Peyer's patch (tissue), 4 donors: ENCODE data around the gene SSUH2. TPM values are rescaled to one million over a fixed set of nuclear protein-coding genes. Genes with fewer than 3 reads are reported as not detected.

Experiments
- DNase-seq, 3 donors: peaks; one replicate each; pipeline ENCODE4 v3.0.0-alpha.2; 2017 to 2019
- H3K27ac ChIP-seq, 4 donors: fragments of 200-600 bp; sonication (generic); one replicate each; pipeline ENCODE4 v1.5.1; 2016 to 2019
- H3K27me3 ChIP-seq, 2 donors: fragments of 200-600 bp; sonication (generic); one replicate each; pipeline ENCODE4 v1.5.1; 2019
- H3K36me3 ChIP-seq, 3 donors: fragments of 200-600 bp; sonication (generic); one replicate each; pipeline ENCODE4 v1.5.1; 2016 to 2019
- H3K4me1 ChIP-seq, 4 donors: fragments of 200-600 bp; sonication (generic); one replicate each; pipeline ENCODE4 v1.5.1; 2016 to 2019
- H3K4me3 ChIP-seq, 4 donors: fragments of 200-600 bp; sonication (generic); 1 replicate in 3 of 4; 2 replicates in 1 of 4; pipeline ENCODE4 v1.5.1; 2016 to 2019; ENCODE audit warnings: mild to moderate bottlenecking in 1 of 4
- H3K9me3 ChIP-seq, 4 donors: fragments of 200-600 bp; sonication (generic); one replicate each; pipeline ENCODE4 v1.5.1; 2016 to 2019; ENCODE audit warnings: mild to moderate bottlenecking in 1 of 4
- POLR2A ChIP-seq, 2 donors: fragments of 450-650 bp; IDR thresholded peaks; one replicate each; pipeline ENCODE4 v1.5.1; 2017; ENCODE audit warnings: antibody characterized with exemption in 2 of 2, mild to moderate bottlenecking in 2 of 2, moderate library complexity in 2 of 2
- total RNA-seq, 4 donors: library from RNA; depleted of rRNA; stranded (reverse); fragments of >200 nt; gene quantifications; one replicate each; pipeline ENCODE4 v1.1.0, GENCODE V29; 2016
- TF ChIP-seq, protein P1 (sequence below), 6 experiments: fragments of 450-650 bp in 4 of 6; fragments of 200-600 bp in 2 of 6; sonication (generic) in 1 of 6; IDR thresholded peaks; one replicate each; pipeline ENCODE4 v1.5.1; 2017 to 2019; ENCODE audit warnings: antibody characterized with exemption in 6 of 6, mild to moderate bottlenecking in 3 of 6, moderate library complexity in 1 of 6

Gene SSUH2
- total RNA-seq, 4 donors from 2014 or later = 1.7 to 38.4 (median 21.6) TPM

GRCh38 chr3:8648909-8649741 is 4.5 kb upstream of the SSUH2 start:
- Histone ChIP-seq H3K9me3 (no peaks in the 10 kb centered on the region), H3K36me3 (no peaks in the 10 kb centered on the region), H3K27ac (peak overlapping the region in 1 of 4 donors; percentile 23), H3K4me1 (peaks cover 0 to 24% (median 0%) of the 10 kb centered on the region in 4 donors), H3K27me3 (no peaks in the 10 kb centered on the region), H3K4me3 (no peak overlapping the region)
- peak in 1 of 3 donors; percentile 52 for DNase-seq
- TF ChIP-seq, protein P1, sequence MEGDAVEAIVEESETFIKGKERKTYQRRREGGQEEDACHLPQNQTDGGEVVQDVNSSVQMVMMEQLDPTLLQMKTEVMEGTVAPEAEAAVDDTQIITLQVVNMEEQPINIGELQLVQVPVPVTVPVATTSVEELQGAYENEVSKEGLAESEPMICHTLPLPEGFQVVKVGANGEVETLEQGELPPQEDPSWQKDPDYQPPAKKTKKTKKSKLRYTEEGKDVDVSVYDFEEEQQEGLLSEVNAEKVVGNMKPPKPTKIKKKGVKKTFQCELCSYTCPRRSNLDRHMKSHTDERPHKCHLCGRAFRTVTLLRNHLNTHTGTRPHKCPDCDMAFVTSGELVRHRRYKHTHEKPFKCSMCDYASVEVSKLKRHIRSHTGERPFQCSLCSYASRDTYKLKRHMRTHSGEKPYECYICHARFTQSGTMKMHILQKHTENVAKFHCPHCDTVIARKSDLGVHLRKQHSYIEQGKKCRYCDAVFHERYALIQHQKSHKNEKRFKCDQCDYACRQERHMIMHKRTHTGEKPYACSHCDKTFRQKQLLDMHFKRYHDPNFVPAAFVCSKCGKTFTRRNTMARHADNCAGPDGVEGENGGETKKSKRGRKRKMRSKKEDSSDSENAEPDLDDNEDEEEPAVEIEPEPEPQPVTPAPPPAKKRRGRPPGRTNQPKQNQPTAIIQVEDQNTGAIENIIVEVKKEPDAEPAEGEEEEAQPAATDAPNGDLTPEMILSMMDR (IDR thresholded peaks at IDR 0.05) = no peak
- no peak for TF ChIP-seq POLR2A (IDR thresholded peaks at IDR 0.05)

GRCh38 chr3:8647137-8647985 is 2.8 kb upstream of the SSUH2 start:
- H3K36me3 ChIP-seq = no peaks in the 10 kb centered on the region
- H3K4me1 ChIP-seq = peaks cover 0 to 24% (median 0%) of the 10 kb centered on the region in 4 donors
- H3K27ac ChIP-seq = peak overlapping the region in 2 of 4 donors; percentile 68
- H3K9me3 ChIP-seq = no peaks in the 10 kb centered on the region
- TF ChIP-seq, protein P1 (IDR thresholded peaks at IDR 0.05) = no peak
- TF ChIP-seq POLR2A (IDR thresholded peaks at IDR 0.05) = no peak
- no peak overlapping the region for H3K4me3 ChIP-seq
- H3K27me3 ChIP-seq = no peaks in the 10 kb centered on the region
- no peak for DNase-seq

DNA sequence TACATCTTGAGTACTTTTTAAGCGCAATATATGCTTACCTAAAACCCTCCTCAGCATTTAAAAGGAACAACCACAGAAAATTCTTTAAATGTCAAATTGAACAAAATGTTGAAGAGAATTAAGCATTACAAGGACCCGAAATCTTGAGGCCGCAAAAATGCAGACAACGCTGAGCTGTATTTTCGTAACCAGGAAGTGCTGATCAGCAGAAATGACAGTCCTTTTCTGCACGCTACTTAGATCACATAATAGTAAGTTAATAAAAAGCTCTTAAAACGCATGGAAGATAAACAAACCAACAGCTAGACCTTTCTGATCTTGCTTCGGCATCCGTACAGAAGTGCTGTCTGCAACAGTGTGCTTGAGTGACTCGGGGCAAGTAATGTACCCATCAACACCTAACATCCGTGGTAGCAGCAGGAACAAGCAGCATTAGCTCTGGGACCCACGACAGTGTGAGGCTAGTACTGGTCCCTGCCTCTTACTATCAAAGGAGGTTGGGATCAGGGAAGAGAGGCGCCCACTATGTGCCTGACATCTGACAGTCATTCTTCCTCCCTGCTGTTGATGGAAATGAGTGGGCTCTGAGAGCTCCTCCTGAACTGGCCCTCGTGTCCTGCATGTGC is 1.8 kb upstream of the SSUH2 start:
- TF ChIP-seq, protein P1 (IDR thresholded peaks at IDR 0.05) = no peak
- no peak for TF ChIP-seq POLR2A (IDR thresholded peaks at IDR 0.05)
- H3K27me3 ChIP-seq = no peaks in the 10 kb centered on the region
- no peak overlapping the region for H3K4me3 ChIP-seq
- no peaks in the 10 kb centered on the region for H3K9me3 ChIP-seq
- H3K4me1 ChIP-seq = peaks cover 0 to 21% (median 0%) of the 10 kb centered on the region in 4 donors
- no peaks in the 10 kb centered on the region for H3K36me3 ChIP-seq
- DNase-seq = no peak
- peak overlapping the region in 1 of 4 donors; percentile 68 for H3K27ac ChIP-seq

DNA sequence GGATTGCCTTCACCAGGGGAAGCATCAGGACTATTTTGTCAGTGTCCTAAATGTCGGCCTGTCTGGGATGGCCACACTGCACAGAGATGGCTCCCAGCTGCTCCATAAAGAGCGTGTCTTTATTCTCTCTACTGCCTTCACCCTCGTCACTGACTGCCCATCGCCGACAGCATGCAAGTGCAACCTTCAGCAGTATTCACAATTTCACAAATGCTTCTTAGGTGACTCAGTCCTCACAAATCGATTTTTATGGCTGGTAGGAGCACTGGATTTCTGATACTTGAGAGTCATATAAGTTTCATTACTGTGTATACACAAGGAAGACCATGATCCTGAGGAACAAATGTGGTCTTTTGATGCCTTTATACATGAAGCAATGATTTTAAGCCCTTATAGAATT is 1.1 kb upstream of the SSUH2 start:
- no peak overlapping the region for H3K4me3 ChIP-seq
- no peaks in the 10 kb centered on the region for H3K36me3 ChIP-seq
- H3K27ac ChIP-seq = no peak overlapping the region
- H3K27me3 ChIP-seq = no peaks in the 10 kb centered on the region
- no peak for TF ChIP-seq POLR2A (IDR thresholded peaks at IDR 0.05)
- TF ChIP-seq, protein P1 (IDR thresholded peaks at IDR 0.05) = no peak
- peaks cover 0 to 16% (median 0%) of the 10 kb centered on the region in 4 donors for H3K4me1 ChIP-seq
- DNase-seq = no peak
- no peaks in the 10 kb centered on the region for H3K9me3 ChIP-seq

GRCh38 chr3:8643693-8644365 is 769 bp downstream of the SSUH2 start:
- no peaks in the 10 kb centered on the region for H3K36me3 ChIP-seq
- H3K4me3 ChIP-seq = no peak overlapping the region
- TF ChIP-seq POLR2A (IDR thresholded peaks at IDR 0.05) = no peak
- TF ChIP-seq, protein P1 (IDR thresholded peaks at IDR 0.05) = no peak
- no peaks in the 10 kb centered on the region for H3K9me3 ChIP-seq
- H3K4me1 ChIP-seq = peaks cover 0 to 15% (median 0%) of the 10 kb centered on the region in 4 donors
- no peak overlapping the region for H3K27ac ChIP-seq
- DNase-seq = no peak
- no peaks in the 10 kb centered on the region for H3K27me3 ChIP-seq
